NCI-H2196 treated with DMSO at 0.1 percent for 48 hours (cell line): ENCODE results near the gene PRPF19.
A peak's percentile ranks its signal among the peaks of the same experiment; 100 is the strongest.

Experiments used
- DNase-seq: peaks from one replicate; lab custom pipeline; 2025; ENCODE audit not compliant: unreplicated experiment; lab: John Stamatoyannopoulos, UW

PRPF19 gene

DNA sequence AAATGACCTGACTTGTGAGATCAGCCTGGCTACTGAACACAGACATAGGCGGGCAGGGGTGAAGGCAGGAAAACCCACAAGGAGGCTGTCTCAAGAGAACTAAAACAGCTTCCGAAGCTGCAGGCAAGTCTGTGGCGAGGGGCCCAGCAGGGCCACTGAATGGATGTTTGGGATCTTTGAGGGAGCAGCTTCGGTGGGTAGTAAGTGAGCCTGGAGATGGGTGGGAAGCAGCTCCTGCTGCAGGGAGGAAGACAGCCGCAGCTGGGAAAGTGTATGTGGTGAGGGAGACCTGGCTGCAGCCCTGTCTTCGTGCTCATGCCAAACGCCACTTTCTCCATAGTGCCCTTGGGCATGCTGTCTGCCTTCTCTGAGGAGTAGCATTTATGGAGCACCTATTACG, 61.0 kb downstream of the PRPF19 start:
- DNase-seq, result no peak

DNA sequence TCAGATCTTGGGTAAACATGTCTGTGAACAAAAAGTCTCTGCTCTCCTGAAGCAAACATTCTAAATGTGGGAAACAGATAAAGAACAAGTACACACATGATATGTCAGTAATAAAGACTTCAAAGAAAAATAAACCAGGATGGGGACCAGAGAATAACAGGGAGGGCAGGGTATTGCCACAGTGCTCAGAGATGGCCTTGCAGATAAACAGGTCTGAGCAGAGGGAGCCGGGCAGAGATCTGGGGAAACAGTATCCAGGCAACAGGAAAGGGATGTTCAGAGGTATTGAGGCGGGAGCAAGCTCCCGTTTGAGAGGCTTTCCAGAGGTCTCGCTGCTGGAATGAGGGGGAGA, 61.5 kb downstream of the PRPF19 start:
- no peak for DNase-seq

DNA sequence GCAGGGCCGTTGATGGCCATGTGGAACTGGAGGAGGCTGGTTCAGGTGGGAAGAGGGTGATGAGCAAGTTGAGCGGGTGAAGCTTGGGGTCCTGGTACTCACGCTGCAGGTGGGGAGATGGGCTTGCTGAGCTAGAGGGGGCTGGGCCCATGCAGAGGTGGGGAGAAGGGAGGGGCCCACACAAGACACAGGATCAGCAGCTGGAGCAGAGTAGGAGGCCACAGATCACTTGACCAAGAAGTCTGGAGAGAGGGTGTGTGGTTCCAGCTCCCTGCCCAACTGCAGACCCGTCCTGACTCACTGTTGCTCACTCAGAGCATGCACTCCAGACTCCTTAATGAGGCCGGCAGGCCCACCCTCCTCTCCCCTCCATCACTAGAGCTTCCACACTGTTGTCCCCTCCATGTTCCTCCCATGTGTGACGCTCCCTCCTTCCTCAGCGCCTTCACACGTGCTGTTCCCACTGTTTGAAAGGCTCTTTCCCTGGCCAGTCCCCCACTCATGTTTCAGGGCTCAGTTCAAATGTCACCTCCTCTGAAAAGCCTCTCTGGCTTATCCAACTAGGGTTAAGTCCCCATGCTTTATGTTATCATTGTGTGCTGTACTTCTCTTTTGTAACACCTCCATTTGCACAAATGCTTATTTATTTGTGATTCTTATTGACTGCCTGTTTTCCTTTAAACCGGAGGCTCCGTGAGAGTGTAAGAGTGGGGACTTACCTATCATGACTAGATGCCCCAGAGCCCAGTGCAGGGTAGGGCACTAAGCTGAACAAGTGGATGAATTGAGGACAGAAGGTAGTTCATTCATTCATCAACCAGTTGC, 62.1 kb downstream of the PRPF19 start:
- DNase-seq, result no peak

DNA sequence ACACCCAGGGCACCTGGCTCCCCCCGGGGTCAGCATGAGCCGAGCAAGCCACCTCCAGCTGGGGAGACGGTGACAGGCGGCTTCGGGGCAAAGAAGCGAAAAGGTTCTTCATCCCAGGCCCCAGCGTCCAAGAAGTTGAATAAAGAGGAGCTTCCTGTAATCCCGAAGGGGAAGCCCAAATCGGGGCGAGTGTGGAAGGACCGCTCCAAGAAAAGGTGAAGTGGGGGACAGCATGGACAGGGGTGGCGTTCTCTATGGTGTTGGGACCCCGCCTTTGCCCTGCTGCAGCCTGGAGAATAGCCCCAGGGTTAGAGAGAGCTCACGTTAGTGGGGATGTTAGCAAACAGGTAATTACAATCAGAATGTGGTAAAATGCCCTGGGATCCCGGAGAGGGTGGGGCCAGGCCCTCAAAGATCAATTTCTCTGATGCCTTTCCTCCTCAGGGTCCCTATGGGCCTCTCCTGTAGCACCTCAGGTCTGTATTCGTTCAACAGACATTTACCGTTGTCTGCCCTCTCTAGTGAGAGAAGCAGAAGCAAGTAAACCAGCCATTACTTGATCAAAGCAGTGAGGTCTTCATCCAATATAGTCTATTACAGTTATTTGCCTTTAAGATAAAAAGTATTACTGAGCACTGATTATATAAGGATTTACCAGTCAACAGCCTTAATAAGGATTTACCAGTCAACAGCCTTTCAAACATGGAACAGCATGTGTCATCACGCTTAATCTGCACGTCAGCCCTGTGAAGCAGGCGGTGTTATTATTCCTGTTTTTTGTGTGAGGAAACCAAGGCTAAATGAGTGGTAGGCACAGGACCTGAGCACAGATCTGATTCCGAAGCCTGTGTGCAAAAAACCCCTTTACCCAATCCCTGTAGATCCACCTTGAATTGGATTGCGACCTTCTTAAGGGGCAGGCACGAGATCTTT, 63.5 kb downstream of the PRPF19 start:
- no peak for DNase-seq

DNA sequence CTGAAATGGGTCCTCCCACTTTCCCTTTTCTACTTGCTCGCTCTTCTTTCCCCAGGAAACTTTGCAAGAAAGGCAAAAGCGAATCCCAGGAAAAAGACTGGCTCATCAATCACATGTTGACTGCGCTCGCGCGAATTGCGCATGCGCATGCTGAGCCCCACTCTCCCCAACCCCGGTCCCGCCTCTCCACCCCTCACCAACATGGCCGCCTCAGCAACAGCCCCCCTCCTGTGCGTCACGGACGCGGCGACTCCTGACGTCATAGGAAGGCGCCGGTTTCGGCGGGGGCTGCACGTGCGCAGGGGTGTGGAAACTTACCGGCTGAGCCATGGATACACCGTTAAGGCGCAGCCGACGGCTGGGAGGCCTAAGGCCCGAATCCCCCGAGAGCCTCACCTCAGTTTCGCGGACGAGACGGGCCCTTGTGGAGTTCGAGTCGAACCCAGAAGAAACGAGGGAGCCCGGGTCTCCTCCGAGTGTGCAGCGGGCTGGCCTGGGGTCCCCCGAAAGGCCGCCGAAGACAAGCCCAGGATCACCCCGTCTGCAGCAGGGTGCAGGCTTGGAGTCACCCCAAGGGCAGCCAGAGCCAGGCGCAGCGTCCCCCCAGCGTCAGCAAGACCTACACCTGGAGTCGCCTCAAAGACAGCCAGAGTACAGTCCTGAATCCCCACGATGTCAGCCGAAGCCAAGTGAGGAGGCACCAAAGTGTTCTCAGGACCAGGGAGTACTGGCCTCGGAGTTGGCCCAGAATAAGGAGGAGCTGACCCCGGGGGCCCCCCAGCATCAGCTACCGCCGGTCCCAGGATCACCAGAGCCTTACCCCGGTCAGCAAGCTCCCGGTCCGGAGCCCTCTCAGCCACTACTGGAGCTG, 64.4 kb downstream of the PRPF19 start, which contains the start of gene CCDC86:
Gene CCDC86 (plus strand): TSS at position 317 of the 871 bp plus-strand sequence. CDS start 12 bp downstream, at position 329.
- peak; percentile 81 for DNase-seq
